Tibial nerve (tissue), 4 donors: ENCODE measurements around the gene CTNNA3.

Experiments
- EP300 ChIP-seq, 2 donors: sonication (generic); formaldehyde crosslinking; IDR thresholded peaks; one replicate each; pipeline ENCODE4 v1.6.1; 2017; ENCODE audit warnings: antibody characterized with exemption in 2 of 2, mild to moderate bottlenecking in 1 of 2
- TF ChIP-seq, protein P1 (sequence below), 5 experiments: fragments of 200-600 bp in 3 of 5; fragments of 450-650 bp in 2 of 5; sonication (generic) in 3 of 5; IDR thresholded peaks; one replicate each; pipeline ENCODE4 v1.5.1; 2016 to 2019; ENCODE audit warnings: antibody characterized with exemption in 5 of 5, mild to moderate bottlenecking in 3 of 5, moderate library complexity in 2 of 5

DNA sequence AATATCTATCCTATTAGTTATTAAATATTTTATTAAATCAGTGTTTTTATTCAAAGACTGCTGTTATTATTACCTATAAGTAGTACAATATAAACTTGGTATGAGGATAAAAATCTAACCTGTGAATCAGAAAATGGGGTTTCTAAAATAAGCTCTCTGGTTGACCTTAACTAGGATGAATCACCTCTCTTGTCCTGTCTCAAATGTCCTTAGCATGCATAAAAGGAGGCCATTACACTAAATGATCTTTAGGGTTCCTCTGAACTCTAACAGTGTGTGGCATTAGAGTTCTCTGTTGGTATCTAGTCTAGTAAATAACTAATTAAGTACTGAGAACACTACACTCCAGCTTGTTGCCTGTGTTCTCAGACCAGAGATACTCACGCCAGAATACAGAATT lies 913.2 kb downstream of the CTNNA3 start:
- TF ChIP-seq EP300 (IDR thresholded peaks at IDR 0.05): no peak
- TF ChIP-seq, protein P1, sequence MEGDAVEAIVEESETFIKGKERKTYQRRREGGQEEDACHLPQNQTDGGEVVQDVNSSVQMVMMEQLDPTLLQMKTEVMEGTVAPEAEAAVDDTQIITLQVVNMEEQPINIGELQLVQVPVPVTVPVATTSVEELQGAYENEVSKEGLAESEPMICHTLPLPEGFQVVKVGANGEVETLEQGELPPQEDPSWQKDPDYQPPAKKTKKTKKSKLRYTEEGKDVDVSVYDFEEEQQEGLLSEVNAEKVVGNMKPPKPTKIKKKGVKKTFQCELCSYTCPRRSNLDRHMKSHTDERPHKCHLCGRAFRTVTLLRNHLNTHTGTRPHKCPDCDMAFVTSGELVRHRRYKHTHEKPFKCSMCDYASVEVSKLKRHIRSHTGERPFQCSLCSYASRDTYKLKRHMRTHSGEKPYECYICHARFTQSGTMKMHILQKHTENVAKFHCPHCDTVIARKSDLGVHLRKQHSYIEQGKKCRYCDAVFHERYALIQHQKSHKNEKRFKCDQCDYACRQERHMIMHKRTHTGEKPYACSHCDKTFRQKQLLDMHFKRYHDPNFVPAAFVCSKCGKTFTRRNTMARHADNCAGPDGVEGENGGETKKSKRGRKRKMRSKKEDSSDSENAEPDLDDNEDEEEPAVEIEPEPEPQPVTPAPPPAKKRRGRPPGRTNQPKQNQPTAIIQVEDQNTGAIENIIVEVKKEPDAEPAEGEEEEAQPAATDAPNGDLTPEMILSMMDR (IDR thresholded peaks at IDR 0.05): no peak
